ENCODE data around the gene SPATA25. TPM values are rescaled to one million over a fixed set of nuclear protein-coding genes. Genes with fewer than 3 reads are reported as not detected.
A peak's percentile ranks its signal among the peaks of the same experiment; 100 is the strongest.

Gene SPATA25
- total RNA-seq, 1 donor from 2014 or later = 0.47 TPM

DNA sequence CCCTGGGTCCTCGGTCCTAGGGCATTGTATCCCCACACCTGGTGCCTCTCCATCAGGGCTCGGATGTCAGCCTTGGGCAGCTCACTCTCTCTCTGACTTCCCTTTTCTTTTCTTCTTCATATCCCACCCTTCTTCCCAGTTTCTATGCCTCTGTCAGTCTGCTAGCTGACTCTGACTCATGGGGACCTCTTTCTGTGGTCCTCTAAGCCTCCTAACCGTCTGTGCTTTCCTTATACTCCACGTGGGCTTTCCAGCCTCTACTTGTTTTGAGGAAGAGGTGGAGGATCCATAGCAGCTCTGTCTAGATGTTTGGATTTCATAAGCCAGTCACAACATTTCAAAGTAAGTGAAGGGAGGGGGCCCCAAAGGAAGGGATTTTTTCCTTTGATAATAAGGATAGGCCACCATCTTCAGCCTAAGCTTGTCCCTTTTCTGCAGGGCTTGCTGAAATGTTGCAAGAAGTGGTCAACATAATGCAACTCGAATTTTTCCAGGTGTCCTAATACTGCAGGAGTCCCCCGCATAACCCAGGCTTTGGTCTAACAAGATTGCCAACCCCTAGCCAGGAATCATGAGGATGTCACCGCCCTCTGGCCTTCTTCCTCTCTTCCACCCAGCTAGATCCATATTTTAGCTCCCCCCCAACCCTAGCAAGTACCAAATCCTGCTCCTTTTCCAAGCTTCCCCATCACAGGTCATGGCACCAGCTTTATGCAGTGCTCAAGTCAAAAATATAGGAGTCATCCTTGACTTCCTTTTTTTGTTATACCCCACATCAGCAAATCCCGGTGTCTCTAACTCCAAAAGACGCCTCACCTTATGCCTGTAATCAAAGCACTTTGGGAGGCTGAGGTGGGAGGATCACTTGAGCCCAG lies 33.3 kb upstream of the SPATA25 start:
- Mint-ChIP-seq H3K9me3 (no peaks in the 10 kb centered on the region), H3K4me3 (no peak overlapping the region), H3K27me3 (peaks cover 23% of the 10 kb centered on the region), H3K4me1 (peaks cover 5% of the 10 kb centered on the region), H3K27ac (no peak overlapping the region), H3K36me3 (ENCODE audit: low read depth) (no peaks in the 10 kb centered on the region)
- intact Hi-C loops (cut with micrococcal nuclease) = no loop called here
- DNase-seq = no peak

GRCh38 chr20:45919542-45920399 lies 32.3 kb upstream of the SPATA25 start:
- peaks cover 5% of the 10 kb centered on the region for H3K4me1 Mint-ChIP-seq
- H3K9me3 Mint-ChIP-seq = no peaks in the 10 kb centered on the region
- no peak for DNase-seq
- intact Hi-C loops (cut with micrococcal nuclease) = no loop called here
- H3K27me3 Mint-ChIP-seq = peaks cover 23% of the 10 kb centered on the region
- H3K4me3 Mint-ChIP-seq = no peak overlapping the region
- H3K27ac Mint-ChIP-seq = no peak overlapping the region
- H3K36me3 Mint-ChIP-seq (ENCODE audit: low read depth) = no peaks in the 10 kb centered on the region

DNA sequence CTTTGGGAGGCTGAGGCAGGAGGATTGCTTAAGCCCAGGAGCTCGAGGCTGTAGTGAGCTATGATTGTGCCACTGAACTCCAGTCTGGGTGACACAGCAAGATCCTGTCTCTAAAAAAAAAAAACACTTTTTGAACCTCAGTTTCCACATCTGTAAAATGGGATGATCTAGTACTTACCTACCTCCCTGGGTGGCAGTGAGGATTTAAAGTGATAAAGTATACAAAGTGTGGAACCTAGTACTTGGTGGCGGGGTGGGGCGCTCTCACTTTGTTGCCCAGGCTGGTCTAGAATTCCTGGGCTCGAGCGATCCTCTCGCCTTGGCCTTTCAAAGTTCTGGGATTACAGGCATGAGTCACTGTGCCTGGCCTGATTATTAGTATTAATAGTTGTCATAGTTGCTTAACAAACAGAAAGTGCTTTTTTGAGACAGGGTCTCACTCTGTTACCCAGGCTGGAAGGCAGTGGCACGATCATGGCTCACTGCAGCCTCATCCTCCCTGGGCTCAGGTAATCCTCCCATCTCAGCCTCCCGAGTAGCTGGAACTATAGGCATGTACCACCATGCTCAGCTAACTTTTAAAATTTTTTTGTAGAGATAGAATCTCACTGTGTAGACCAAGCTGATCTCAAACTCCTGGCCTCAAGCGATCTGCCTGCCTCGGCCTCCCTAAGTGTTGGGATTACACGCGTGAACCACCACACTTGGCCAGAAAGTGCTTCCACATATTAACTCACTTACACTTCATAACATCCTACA lies 31.5 kb upstream of the SPATA25 start:
- H3K4me1 Mint-ChIP-seq = peaks cover 2% of the 10 kb centered on the region
- intact Hi-C loops (cut with micrococcal nuclease) = no loop called here

DNA sequence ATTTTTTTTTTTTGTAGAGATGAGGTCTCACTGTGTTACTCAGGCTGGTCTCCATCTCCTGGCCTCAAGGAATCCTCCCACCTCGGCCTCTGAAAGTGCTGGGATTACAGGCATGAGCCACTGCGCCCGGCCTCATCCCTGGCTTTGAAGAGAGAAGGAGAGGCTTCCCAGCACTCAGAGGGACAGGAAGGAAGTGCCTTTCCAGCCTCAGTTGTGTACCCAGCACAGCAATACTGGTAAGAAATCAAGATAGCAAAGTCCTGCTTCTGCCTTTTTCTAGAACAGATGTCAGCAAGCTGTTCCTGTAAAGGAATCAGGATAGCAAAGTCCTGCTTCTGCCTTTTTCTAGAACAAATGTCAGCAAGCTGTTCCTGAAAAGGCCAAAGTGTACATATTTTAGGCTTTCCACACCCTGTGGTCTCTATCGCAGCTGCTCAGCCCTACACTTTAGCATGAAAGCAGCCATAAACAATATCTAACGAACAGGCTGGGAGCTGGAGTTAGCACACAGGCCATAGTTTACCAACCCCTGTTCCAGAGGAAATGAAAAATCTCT lies 30.8 kb upstream of the SPATA25 start:
- no peak overlapping the region for H3K4me3 Mint-ChIP-seq
- no peak overlapping the region for H3K27ac Mint-ChIP-seq
- DNase-seq = no peak
- intact Hi-C loops (cut with micrococcal nuclease) = no loop called here
- H3K36me3 Mint-ChIP-seq (ENCODE audit: low read depth) = no peaks in the 10 kb centered on the region
- H3K4me1 Mint-ChIP-seq = peaks cover 2% of the 10 kb centered on the region
- H3K9me3 Mint-ChIP-seq = no peaks in the 10 kb centered on the region
- H3K27me3 Mint-ChIP-seq = peaks cover 21% of the 10 kb centered on the region

More for the DNA sequence above, 31.5 kb upstream of the SPATA25 start:
- Mint-ChIP-seq H3K4me3 (no peak overlapping the region), H3K9me3 (no peaks in the 10 kb centered on the region), H3K27me3 (peaks cover 21% of the 10 kb centered on the region), H3K36me3 (ENCODE audit: low read depth) (no peaks in the 10 kb centered on the region), H3K27ac (no peak overlapping the region)
- no peak for DNase-seq

DNA sequence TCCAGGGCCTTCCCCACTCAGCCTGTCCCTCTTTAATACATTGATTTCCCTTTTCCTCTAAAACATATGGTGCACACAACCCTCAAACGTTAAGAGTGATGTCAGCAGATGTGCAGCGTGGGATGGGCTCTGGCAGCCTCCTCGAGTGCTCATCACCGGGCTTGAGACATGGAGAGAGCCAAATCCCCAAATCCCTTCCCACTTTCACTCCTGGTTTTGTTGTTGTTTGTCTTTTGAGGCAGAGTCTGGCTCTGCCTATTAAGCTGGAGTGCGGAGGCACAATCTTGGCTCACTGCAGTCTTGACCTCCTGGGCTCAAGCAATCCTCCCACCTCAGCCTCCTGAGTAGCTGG lies 30.3 kb upstream of the SPATA25 start:
- Mint-ChIP-seq H3K4me3 (no peak overlapping the region), H3K9me3 (no peaks in the 10 kb centered on the region), H3K27ac (no peak overlapping the region), H3K36me3 (ENCODE audit: low read depth) (no peaks in the 10 kb centered on the region), H3K4me1 (peaks cover 2% of the 10 kb centered on the region), H3K27me3 (peaks cover 20% of the 10 kb centered on the region)
- intact Hi-C loops (cut with micrococcal nuclease) = no loop called here
- no peak for DNase-seq

- H3K27me3 Mint-ChIP-seq = peaks cover 8% of the 10 kb centered on the region
- no peak for DNase-seq
- H3K4me1 Mint-ChIP-seq = peaks cover 11% of the 10 kb centered on the region
- H3K9me3 Mint-ChIP-seq = peaks cover 4% of the 10 kb centered on the region
- intact Hi-C loops (cut with micrococcal nuclease) = no loop called here
- H3K27ac Mint-ChIP-seq = peak overlapping the region; percentile 74
- H3K4me3 Mint-ChIP-seq = peak overlapping the region; percentile 17
- H3K36me3 Mint-ChIP-seq (ENCODE audit: low read depth) = no peaks in the 10 kb centered on the region
Measured at GRCh38 chr20:45913116-45913515, 25.7 kb upstream of the SPATA25 start.

GRCh38 chr20:45912344-45912682 lies 24.9 kb upstream of the SPATA25 start:
- Mint-ChIP-seq H3K4me3 (peak overlapping the region; percentile 84), H3K9me3 (peaks cover 4% of the 10 kb centered on the region), H3K4me1 (peaks cover 11% of the 10 kb centered on the region), H3K36me3 (ENCODE audit: low read depth) (no peaks in the 10 kb centered on the region), H3K27me3 (peaks cover 8% of the 10 kb centered on the region), H3K27ac (no peak overlapping the region)
- intact Hi-C loops (cut with micrococcal nuclease) = no loop called here
- no peak for DNase-seq

- intact Hi-C loops (cut with micrococcal nuclease) = loop anchor here (1.0 kb wide), 2 partner anchors 20 to 24 kb away; partner anchors contain the start of genes CTSA and NEURL2
- Mint-ChIP-seq H3K36me3 (ENCODE audit: low read depth) (no peaks in the 10 kb centered on the region), H3K4me1 (peaks cover 11% of the 10 kb centered on the region), H3K4me3 (peak within 1 kb of the TSS; percentile 84), H3K27ac (peak within 1 kb of the TSS; percentile 86), H3K27me3 (peaks cover 8% of the 10 kb centered on the region), H3K9me3 (peaks cover 4% of the 10 kb centered on the region)
- DNase-seq = peak; percentile 79
Measured at GRCh38 chr20:45911486-45912343, 24.3 kb upstream of the SPATA25 start, which contains the start of gene PLTP. PLTP (minus strand) TSS chr20:45912155; CDS start chr20:45911452, 703 bp downstream.

DNA sequence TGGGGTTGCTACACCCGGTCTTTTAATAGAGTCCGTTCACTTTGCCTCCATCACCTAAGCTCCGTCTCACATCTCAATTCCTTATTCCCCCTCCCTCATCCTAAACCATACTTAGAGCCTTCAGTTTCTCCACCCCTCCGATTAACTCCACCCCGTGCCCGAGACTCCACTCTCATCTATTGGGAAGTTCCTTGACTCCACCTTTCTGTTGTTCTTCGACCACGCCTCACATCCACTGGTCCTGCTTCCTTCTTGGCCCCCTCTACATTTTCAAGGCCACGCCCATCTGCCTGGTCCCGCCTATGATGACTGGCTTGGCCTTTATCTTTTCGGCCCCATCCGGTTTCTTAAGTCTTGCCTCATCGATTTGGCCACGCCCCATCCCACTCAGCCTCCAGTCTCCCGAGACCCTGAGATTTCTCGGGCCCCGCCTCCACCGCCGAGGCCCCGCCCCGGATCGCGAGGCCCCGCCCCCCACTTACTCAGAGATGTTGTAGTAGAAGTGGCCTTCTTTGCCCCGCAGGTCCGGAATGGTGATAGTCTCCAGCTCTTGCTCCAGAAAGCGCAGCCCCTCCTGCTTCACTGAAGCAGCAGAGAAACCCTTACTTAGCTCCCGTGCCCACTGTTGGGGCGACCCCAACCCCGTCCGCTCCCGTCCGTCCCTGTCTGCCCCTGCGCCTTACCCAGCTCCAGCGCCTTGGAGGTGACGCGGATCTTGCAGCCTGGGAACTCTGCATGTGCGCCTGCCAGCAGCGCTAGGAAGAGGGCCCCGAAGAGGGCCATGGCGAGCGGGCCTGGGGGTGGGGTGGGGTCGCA lies 23.5 kb upstream of the SPATA25 start:
- no peaks in the 10 kb centered on the region for H3K36me3 Mint-ChIP-seq (ENCODE audit: low read depth)
- H3K9me3 Mint-ChIP-seq = peaks cover 4% of the 10 kb centered on the region
- peak; percentile 96 for DNase-seq
- peak overlapping the region; percentile 84 for H3K4me3 Mint-ChIP-seq
- intact Hi-C loops (cut with micrococcal nuclease) = loop anchor here (1.0 kb wide), 4 partner anchors 20 to 61 kb away; partner anchors contain the start of genes ACOT8, CTSA, NEURL2 and ZNF335
- H3K4me1 Mint-ChIP-seq = peaks cover 11% of the 10 kb centered on the region
- peak overlapping the region; percentile 86 for H3K27ac Mint-ChIP-seq
- H3K27me3 Mint-ChIP-seq = peaks cover 5% of the 10 kb centered on the region

DNA sequence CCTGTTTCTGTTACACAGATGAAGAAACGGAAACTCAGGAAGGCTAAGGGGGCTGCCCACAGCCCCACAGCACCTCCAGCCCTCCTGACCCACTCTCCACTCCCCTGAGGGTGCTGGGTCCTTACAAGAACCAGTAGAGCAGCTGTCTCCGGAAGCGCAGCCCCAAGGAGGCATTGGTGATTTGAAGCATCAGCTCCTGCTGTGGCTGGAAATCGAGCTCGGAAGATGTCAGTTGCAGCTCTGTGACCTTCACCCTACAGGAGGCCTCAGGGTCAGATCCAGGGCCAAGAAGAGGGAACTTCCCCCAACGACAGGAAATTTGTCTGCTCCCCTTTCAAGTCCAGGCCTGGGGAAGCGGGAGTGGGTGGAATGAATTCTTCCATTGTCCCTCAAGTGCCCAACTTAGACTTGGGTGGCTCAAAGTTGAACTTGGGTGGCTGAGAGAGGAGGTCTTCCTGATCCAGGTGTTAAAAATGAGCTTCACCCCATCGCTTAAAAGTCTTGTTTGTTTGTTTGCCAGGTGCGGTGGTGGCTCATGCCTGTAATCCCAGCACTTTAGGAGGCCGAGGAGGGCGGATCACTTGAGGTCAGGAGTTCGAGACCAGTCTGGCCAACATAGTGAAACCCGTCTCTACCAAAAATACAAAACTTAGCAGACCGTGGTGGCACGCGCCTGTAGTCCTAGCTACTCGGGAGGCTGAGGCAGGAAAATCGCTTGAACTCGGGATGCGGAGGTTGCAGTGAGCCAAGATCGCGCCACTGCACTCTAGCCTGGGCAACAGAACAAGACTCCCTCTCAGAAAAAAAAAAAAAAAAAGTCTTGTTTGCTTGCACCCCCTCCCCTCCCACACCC lies 22.6 kb upstream of the SPATA25 start:
- H3K4me1 Mint-ChIP-seq = peaks cover 11% of the 10 kb centered on the region
- no peak for DNase-seq
- peaks cover 4% of the 10 kb centered on the region for H3K9me3 Mint-ChIP-seq
- peak overlapping the region; percentile 84 for H3K4me3 Mint-ChIP-seq
- intact Hi-C loops (cut with micrococcal nuclease) = loop anchor here (1.0 kb wide), 2 partner anchors 53 to 62 kb away; partner anchors contain the start of genes ACOT8, ZNF335 and ZSWIM3
- peaks cover 4% of the 10 kb centered on the region for H3K27me3 Mint-ChIP-seq
- no peaks in the 10 kb centered on the region for H3K36me3 Mint-ChIP-seq (ENCODE audit: low read depth)
- peak overlapping the region; percentile 86 for H3K27ac Mint-ChIP-seq

GRCh38 chr20:45909336-45909808 lies 21.9 kb upstream of the SPATA25 start:
- Mint-ChIP-seq H3K4me3 (no peak overlapping the region), H3K27me3 (peaks cover 2% of the 10 kb centered on the region), H3K9me3 (peaks cover 4% of the 10 kb centered on the region), H3K27ac (no peak overlapping the region), H3K4me1 (peaks cover 11% of the 10 kb centered on the region), H3K36me3 (ENCODE audit: low read depth) (no peaks in the 10 kb centered on the region)
- DNase-seq = no peak
- intact Hi-C loops (cut with micrococcal nuclease) = no loop called here
